T-helper 9 cell (primary cell): ENCODE measurements around the gene STUM.
A peak's percentile ranks its signal among the peaks of the same experiment; 100 is the strongest.

Source experiments
- DNase-seq: peaks from one replicate; pipeline ENCODE4 v3.0.0-alpha.2; 2020

The STUM gene

DNA sequence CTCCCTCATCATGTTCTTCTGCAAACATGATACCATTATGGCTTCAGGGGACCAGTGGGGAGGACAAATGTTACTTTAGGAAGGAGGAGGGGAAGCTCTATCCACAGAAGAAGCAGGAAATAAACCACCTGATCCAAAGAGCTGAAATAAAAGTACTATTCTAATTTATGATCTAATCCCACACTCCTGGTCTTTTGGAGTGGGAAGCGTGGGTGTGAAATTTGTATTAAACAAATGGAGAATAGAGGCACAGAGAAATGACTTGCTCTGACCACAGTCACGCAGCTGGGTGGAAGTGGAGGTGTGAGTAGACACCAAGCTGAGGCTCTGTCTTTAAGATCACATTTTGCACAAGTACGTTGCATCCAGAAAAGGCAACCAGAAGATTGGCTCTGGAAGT is 14.5 kb upstream of the STUM start:
- no peak for DNase-seq

DNA sequence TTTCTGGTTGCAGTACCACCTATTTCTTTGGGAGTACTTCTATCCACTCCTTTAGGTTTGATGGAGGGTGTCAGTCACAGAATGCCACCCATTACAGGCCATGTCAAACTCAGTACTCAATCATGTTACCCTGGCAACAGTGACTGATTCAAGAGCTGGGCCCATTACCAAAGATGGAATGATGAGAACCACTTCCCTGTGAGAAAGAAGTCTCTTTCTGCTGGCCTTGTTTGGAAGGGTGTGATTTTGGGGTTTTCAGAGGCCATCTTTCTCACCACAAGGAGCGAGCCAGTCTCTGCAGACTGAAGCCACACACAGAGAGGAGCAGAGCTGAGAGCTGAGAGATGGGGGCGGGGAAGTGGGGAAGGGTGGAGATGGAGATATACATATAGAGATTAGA is 13.9 kb upstream of the STUM start:
- no peak for DNase-seq

GRCh38 chr1:226535666-226536065 is 12.9 kb upstream of the STUM start:
- no peak for DNase-seq

- no peak for DNase-seq
These were observed 7.3 kb upstream of the STUM start for GRCh38 chr1:226541231-226541630.

- DNase-seq = no peak
These were observed 6.6 kb upstream of the STUM start for GRCh38 chr1:226541631-226542622.

DNA sequence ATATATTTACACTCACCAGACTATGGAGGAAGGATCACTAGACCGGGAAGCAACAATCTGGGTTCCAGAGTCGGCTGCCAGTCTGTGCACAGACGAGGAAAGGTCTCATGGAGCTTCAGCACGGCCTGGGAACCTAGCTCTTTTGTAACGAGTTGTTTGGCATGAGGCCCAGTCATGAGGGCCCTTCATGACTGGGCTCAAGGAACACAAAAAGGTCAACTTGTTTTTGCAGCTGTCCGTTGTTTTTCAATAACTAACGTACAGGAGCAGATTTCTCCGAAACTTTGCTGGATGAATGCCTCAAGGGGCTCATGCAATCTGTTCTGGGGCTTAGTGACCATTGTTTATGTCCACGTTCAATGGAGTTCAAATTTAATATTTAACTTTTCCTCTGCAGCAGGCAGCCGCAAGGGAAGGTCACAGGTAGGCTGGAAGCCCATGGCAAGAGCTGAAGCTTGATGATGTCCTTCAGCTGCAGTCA is 5.9 kb upstream of the STUM start:
- no peak for DNase-seq

- DNase-seq = no peak
These were observed 2.5 kb upstream of the STUM start for GRCh38 chr1:226545836-226546596.

- DNase-seq = no peak
These were observed 1.6 kb upstream of the STUM start for GRCh38 chr1:226546926-226547325.

DNA sequence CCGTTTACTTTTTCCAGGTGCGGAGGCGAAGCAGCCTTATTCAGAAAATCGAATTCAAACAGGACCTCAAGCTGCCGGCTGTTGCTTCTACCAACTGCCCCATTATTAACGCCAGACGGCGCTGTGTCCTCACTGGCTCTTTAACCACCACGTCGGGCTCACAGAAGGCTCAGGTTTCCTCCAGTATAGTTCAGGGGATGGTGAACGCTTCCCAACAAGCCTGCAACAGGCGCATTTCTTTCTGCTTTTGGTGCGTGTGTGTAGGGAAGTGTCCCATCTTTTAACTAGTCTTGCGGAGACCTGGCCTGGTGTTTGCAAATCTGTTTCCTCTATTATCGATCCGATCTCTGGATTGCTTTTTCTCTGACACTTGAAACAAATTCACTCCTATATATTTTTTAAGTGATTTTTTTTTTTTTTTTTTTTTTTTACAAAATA is 791 bp upstream of the STUM start:
- peak; percentile 39 for DNase-seq

DNA sequence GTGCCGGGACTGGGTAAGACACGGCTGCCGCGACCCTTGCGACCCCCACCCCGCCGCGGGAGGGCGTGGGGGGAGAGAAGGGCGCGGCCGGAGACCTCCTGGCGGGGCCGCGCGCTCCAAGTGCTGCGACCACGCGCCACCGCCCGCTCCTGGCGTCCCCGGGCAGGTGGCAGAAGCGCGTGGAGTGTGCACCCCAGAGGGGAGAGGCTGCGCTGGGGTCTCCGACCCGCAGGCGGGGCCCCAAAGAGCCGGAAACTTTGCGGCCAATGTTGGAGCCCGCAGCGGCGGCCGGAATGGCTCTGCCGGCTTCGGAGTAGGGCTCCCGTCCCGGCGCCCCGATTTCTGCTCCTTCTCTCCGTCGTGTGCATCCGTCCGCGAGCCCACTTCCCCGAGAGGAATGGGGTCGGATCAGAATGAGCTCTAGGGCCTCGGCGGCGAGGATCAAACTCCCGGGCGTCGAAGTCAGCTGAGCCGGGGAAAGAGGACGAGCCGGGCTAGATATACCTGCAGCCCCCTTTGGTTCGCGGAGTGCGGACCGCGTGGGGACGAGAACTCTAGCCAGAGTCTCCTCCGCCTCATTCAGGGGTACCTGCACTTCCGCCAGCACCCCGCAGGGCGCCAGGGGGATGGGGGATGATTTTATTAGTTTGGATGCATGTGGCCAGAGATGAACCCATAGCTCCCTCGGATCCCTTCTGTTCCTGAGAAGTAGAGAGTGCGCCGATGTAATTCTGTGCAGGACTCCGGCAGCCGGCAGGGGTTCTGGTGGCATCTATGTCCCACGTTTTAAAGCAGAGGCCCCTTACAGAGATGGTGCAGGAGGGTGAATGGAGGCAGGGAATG is 751 bp downstream of the STUM start:
- no peak for DNase-seq

DNA sequence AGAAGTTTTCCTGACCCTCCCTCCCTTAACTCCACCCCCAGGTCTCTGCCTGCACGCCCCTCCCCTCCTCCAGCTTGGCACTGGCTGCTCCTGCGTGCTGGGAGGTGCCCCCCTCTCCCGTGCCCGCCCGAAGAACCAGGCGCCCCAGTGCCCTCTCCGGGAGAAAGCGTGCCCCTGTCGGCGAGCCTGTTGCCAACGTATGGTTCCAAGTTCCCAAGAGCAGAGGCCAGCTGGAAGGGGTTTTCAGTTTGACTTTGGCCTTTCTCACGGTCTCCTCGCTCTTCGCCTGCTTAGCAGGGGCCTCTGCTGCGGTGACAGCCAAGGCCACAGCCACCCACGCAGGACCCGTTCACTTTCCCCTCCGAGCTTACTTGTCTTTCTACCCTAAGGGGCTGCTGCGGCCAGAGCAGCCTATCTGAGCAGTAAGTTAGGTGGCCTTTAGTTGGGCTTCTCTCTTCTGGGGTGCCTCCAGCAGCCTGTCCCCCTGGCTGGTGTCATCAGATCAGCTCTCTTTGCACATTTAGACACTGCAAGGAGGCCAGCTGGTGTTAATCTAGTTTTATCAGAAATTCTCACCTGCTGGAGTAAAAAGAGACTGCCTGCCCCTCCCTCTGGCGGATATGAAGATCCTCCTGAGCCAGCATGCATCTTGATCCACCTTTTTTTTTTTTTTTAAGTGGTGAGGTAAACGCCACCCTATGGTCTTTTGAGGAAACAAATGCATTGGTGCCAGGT is 1.5 kb downstream of the STUM start:
- no peak for DNase-seq

- no peak for DNase-seq
These were observed 2.1 kb downstream of the STUM start for GRCh38 chr1:226550672-226551041.

DNA sequence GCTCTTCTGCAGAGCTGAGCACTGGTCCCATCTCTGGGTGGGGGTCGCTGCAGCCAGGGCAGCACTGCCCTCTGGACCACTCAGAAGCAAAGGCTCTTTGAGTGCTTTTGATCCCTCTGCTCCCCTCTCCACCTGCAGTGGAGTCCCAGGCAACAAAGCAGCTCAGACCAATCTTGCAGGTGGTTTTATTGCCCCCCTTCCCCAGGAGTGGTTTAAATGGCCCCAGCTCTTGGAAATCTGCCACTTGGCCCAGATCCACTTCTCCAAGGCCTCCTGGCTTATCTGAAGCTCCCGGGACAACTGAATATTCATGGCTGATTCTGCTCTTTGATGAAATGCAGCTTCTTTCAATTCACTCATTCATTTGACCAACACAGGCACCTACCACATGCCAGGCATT is 2.7 kb downstream of the STUM start:
- DNase-seq = no peak

GRCh38 chr1:226552061-226552460 is 3.5 kb downstream of the STUM start:
- DNase-seq = no peak

- DNase-seq = no peak
These were observed 4.8 kb downstream of the STUM start for GRCh38 chr1:226553266-226553923.

GRCh38 chr1:226553924-226554282 is 5.3 kb downstream of the STUM start:
- DNase-seq = no peak

- no peak for DNase-seq
These were observed 6.5 kb downstream of the STUM start for GRCh38 chr1:226555092-226555491.

GRCh38 chr1:226557424-226557823 is 8.9 kb downstream of the STUM start:
- no peak for DNase-seq

- no peak for DNase-seq
These were observed 9.6 kb downstream of the STUM start for GRCh38 chr1:226558036-226558650.

GRCh38 chr1:226560243-226560642 is 11.7 kb downstream of the STUM start:
- no peak for DNase-seq

GRCh38 chr1:226562989-226563388 is 14.4 kb downstream of the STUM start:
- no peak for DNase-seq
